Chondrocyte (in vitro differentiated cells): Measurements from ENCODE around the gene LTB. TPM values are rescaled to one million over a fixed set of nuclear protein-coding genes. Genes with fewer than 3 reads are reported as not detected.
A peak's percentile ranks its signal among the peaks of the same experiment; 100 is the strongest.

ENCODE experiments used
- DNase-seq: peaks from one replicate; pipeline ENCODE4 v3.0.0; 2021; ENCODE audit warnings: mixed read lengths, low spot score
- H3K27ac Mint-ChIP-seq: one replicate; pipeline ENCODE4 v1.8.0; 2021; ENCODE audit warnings: mild to moderate bottlenecking, moderate library complexity, mixed read lengths; ENCODE audit not compliant: unreplicated experiment
- H3K27me3 Mint-ChIP-seq: 2 replicates; pipeline ENCODE4 v1.8.0; 2021; ENCODE audit warnings: low read depth, mixed read lengths
- H3K36me3 Mint-ChIP-seq: 2 replicates; pipeline ENCODE4 v1.8.0; 2021; ENCODE audit warnings: low read depth, mixed read lengths
- H3K4me1 Mint-ChIP-seq: 2 replicates; pipeline ENCODE4 v1.8.0; 2021; ENCODE audit warnings: low read depth, mild to moderate bottlenecking, mixed read lengths
- H3K4me3 Mint-ChIP-seq: one replicate; pipeline ENCODE4 v1.8.0; 2021; ENCODE audit warnings: mild to moderate bottlenecking, moderate library complexity, mixed read lengths; ENCODE audit not compliant: unreplicated experiment
- H3K9me3 Mint-ChIP-seq: 2 replicates; pipeline ENCODE4 v1.8.0; 2021; ENCODE audit warnings: low read depth, mixed read lengths
- CTCF ChIP-seq: fragments of 200-600 bp; sonication (generic); IDR thresholded peaks from 2 replicates; pipeline ENCODE4 v1.5.0; 2021; ENCODE audit warnings: antibody characterized with exemption, mild to moderate bottlenecking, moderate library complexity
- total RNA-seq: library from RNA; stranded (reverse); gene quantifications from 3 replicates; pipeline ENCODE4 v1.2.1, GENCODE V29; 2021

LTB gene
- total RNA-seq, 1 donor from 2014 or later: not detected

GRCh38 chr6:31576897-31577578 is 5.2 kb downstream of the LTB start:
- H3K4me1 Mint-ChIP-seq: peaks cover 16% of the 10 kb centered on the region
- no peak for TF ChIP-seq CTCF

GRCh38 chr6:31575952-31576685 is 6.1 kb downstream of the LTB start:
- H3K4me1 Mint-ChIP-seq: peaks cover 8% of the 10 kb centered on the region
- H3K27me3 Mint-ChIP-seq: no peaks in the 10 kb centered on the region

More at GRCh38 chr6:31576897-31577578, 5.2 kb downstream of the LTB start:
- Mint-ChIP-seq H3K27me3 (no peaks in the 10 kb centered on the region), H3K27ac (no peak overlapping the region), H3K36me3 (no peaks in the 10 kb centered on the region), H3K4me3 (no peak overlapping the region), H3K9me3 (no peaks in the 10 kb centered on the region)
- DNase-seq: no peak

GRCh38 chr6:31575335-31575901 is 6.8 kb downstream of the LTB start, which contains the start of gene TNF:
TSS of gene TNF (plus strand) at chr6:31575565. CDS start at chr6:31575742, 177 bp downstream.
- no peaks in the 10 kb centered on the region for H3K27me3 Mint-ChIP-seq
- no peak within 1 kb of the TSS for H3K4me3 Mint-ChIP-seq
- no peak for DNase-seq
- no peaks in the 10 kb centered on the region for H3K36me3 Mint-ChIP-seq
- H3K9me3 Mint-ChIP-seq: no peaks in the 10 kb centered on the region
- H3K4me1 Mint-ChIP-seq: peaks cover 3% of the 10 kb centered on the region
- peak within 1 kb of the TSS; percentile 3 for H3K27ac Mint-ChIP-seq
- TF ChIP-seq CTCF: no peak

More at GRCh38 chr6:31575952-31576685, 6.1 kb downstream of the LTB start:
- no peaks in the 10 kb centered on the region for H3K9me3 Mint-ChIP-seq
- no peaks in the 10 kb centered on the region for H3K36me3 Mint-ChIP-seq
- TF ChIP-seq CTCF: no peak
- H3K4me3 Mint-ChIP-seq: no peak overlapping the region
- DNase-seq: no peak
- peak overlapping the region; percentile 3 for H3K27ac Mint-ChIP-seq

- Mint-ChIP-seq H3K27me3 (no peaks in the 10 kb centered on the region), H3K36me3 (no peaks in the 10 kb centered on the region), H3K4me1 (peaks cover 3% of the 10 kb centered on the region), H3K27ac (no peak overlapping the region), H3K9me3 (no peaks in the 10 kb centered on the region), H3K4me3 (no peak overlapping the region)
- TF ChIP-seq CTCF: no peak
- no peak for DNase-seq
These were observed 7.8 kb downstream of the LTB start for GRCh38 chr6:31574106-31575061.
